ENCODE data around the gene URI1. TPM values are rescaled to one million over a fixed set of nuclear protein-coding genes. Genes with fewer than 3 reads are reported as not detected.
A peak's percentile ranks its signal among the peaks of the same experiment; 100 is the strongest.

The URI1 gene
- total RNA-seq, 1 experiment from 2014 or later: 68.9 TPM

GRCh38 chr19:30026933-30027332, 84.9 kb downstream of the URI1 start:
- intact Hi-C loops (cut with micrococcal nuclease): no loop called here
- Mint-ChIP-seq H3K4me1 (ENCODE audit: insufficient read depth, unreplicated experiment) (peaks cover 19% of the 10 kb centered on the region), H3K4me3 (ENCODE audit: unreplicated experiment) (no peak overlapping the region), H3K27me3 (ENCODE audit: insufficient read depth, unreplicated experiment) (no peaks in the 10 kb centered on the region), H3K27ac (ENCODE audit: low read depth, unreplicated experiment) (peak overlapping the region; percentile 16), H3K36me3 (ENCODE audit: insufficient read depth, unreplicated experiment) (peaks cover 23% of the 10 kb centered on the region), H3K9me3 (ENCODE audit: unreplicated experiment) (no peaks in the 10 kb centered on the region)
- no peak for DNase-seq (ENCODE audit: unreplicated experiment)
- ChIA-PET POLR2A (no interaction called here), CTCF (interaction anchor here (0.7 to 1.3 kb wide), 2 partner anchors 24 to 166 kb away, joined by 3 read pairs; no protein-coding TSS in a partner anchor)
- no TSS peak for BruUV-seq (replicated peaks)
- no peak for TF ChIP-seq CTCF (IDR thresholded peaks at IDR 0.05; ENCODE audit: unreplicated experiment)

- intact Hi-C loops (cut with micrococcal nuclease): no loop called here
- Mint-ChIP-seq H3K36me3 (ENCODE audit: insufficient read depth, unreplicated experiment) (peaks cover 14% of the 10 kb centered on the region), H3K9me3 (ENCODE audit: unreplicated experiment) (no peaks in the 10 kb centered on the region), H3K4me3 (ENCODE audit: unreplicated experiment) (no peak overlapping the region), H3K27me3 (ENCODE audit: insufficient read depth, unreplicated experiment) (no peaks in the 10 kb centered on the region), H3K4me1 (ENCODE audit: insufficient read depth, unreplicated experiment) (peaks cover 19% of the 10 kb centered on the region), H3K27ac (ENCODE audit: low read depth, unreplicated experiment) (peak overlapping the region; percentile 16)
- no peak for TF ChIP-seq CTCF (IDR thresholded peaks at IDR 0.05; ENCODE audit: unreplicated experiment)
- no peak for DNase-seq (ENCODE audit: unreplicated experiment)
- ChIA-PET CTCF (interaction anchor here (0.6 to 1.3 kb wide), 5 partner anchors 15 to 512 kb away, joined by 3 to 6 read pairs (median 4); no protein-coding TSS in a partner anchor), POLR2A (interaction anchor here (0.7 to 1.1 kb wide), 2 partner anchors 16 to 60 kb away, joined by 3 read pairs; no protein-coding TSS in a partner anchor)
- no TSS peak for BruUV-seq (replicated peaks)
Observed at GRCh38 chr19:30028118-30028991, 86.3 kb downstream of the URI1 start.

- H3K4me3 Mint-ChIP-seq (ENCODE audit: unreplicated experiment): no peak overlapping the region
- peaks cover 19% of the 10 kb centered on the region for H3K4me1 Mint-ChIP-seq (ENCODE audit: insufficient read depth, unreplicated experiment)
- ChIA-PET CTCF (interaction anchor here (0.6 to 1.0 kb wide), 2 partner anchors 14 to 213 kb away, joined by 3 to 5 read pairs; no protein-coding TSS in a partner anchor), POLR2A (no interaction called here)
- BruUV-seq (replicated peaks): no TSS peak
- DNase-seq (ENCODE audit: unreplicated experiment): no peak
- no peak for TF ChIP-seq CTCF (IDR thresholded peaks at IDR 0.05; ENCODE audit: unreplicated experiment)
- peaks cover 8% of the 10 kb centered on the region for H3K36me3 Mint-ChIP-seq (ENCODE audit: insufficient read depth, unreplicated experiment)
- H3K27ac Mint-ChIP-seq (ENCODE audit: low read depth, unreplicated experiment): no peak overlapping the region
- no peaks in the 10 kb centered on the region for H3K9me3 Mint-ChIP-seq (ENCODE audit: unreplicated experiment)
- intact Hi-C loops (cut with micrococcal nuclease): no loop called here
- no peaks in the 10 kb centered on the region for H3K27me3 Mint-ChIP-seq (ENCODE audit: insufficient read depth, unreplicated experiment)
Observed at GRCh38 chr19:30028992-30029343, 86.9 kb downstream of the URI1 start.

GRCh38 chr19:30029721-30030510, 87.9 kb downstream of the URI1 start:
- Mint-ChIP-seq H3K27me3 (ENCODE audit: insufficient read depth, unreplicated experiment) (no peaks in the 10 kb centered on the region), H3K27ac (ENCODE audit: low read depth, unreplicated experiment) (peak overlapping the region; percentile 43), H3K4me1 (ENCODE audit: insufficient read depth, unreplicated experiment) (peaks cover 19% of the 10 kb centered on the region), H3K36me3 (ENCODE audit: insufficient read depth, unreplicated experiment) (peaks cover 11% of the 10 kb centered on the region), H3K4me3 (ENCODE audit: unreplicated experiment) (no peak overlapping the region), H3K9me3 (ENCODE audit: unreplicated experiment) (no peaks in the 10 kb centered on the region)
- TF ChIP-seq CTCF (IDR thresholded peaks at IDR 0.05; ENCODE audit: unreplicated experiment): no peak
- DNase-seq (ENCODE audit: unreplicated experiment): peak; percentile 45
- ChIA-PET POLR2A (interaction anchor here (0.5 to 1.8 kb wide), 3 partner anchors 22 to 88 kb away, joined by 3 to 4 read pairs (median 3); partner anchors contain the start of gene URI1), CTCF (no interaction called here)
- no TSS peak for BruUV-seq (replicated peaks)
- intact Hi-C loops (cut with micrococcal nuclease): no loop called here
